Activated gamma-delta T cell treated with Interleukin-2 at 50 U/mL for 16 hours (primary cell): Measurements from ENCODE around the gene PTGR3.

Source experiments
- DNase-seq: peaks from one replicate; pipeline ENCODE4 v3.0.0-alpha.2; 2020

Gene PTGR3

DNA sequence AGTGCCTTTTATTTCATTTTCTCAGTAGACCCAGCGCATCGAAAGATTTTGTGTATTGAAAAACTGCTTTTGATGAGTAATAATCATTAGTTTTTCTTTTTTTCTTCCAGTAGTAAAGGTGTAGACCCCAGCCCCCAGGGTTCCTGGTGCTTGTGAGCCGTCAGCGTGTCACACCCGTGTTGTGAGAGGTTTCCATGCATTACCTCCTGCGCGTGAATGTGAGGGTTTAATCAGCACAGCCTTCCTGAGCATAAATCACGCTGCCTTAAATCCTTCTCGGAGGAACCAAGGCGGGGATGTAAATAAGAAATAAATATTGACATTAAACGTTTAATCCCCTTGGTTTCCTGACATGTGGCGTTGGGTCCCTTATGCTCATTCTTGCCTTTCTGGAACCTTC is 26.0 kb upstream of the PTGR3 start:
- no peak for DNase-seq

DNA sequence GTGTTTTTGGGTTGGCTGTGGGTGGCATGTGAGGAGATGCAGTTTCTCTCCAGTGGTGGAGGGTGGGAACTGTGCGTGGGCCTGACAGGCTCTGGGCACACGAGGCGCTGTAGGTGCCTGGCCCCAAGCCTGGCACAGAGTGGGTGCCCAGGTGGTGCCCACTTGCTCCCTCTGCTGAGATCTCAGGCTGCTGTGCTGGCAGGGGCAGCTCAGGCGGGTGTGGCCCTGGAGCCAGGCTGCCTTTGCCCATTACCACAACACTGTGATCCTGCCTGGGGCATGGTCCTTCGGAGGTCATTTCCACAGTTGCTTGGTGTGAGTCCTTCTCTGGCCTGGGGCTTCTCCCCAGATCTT is 22.1 kb upstream of the PTGR3 start:
- DNase-seq, result no peak

DNA sequence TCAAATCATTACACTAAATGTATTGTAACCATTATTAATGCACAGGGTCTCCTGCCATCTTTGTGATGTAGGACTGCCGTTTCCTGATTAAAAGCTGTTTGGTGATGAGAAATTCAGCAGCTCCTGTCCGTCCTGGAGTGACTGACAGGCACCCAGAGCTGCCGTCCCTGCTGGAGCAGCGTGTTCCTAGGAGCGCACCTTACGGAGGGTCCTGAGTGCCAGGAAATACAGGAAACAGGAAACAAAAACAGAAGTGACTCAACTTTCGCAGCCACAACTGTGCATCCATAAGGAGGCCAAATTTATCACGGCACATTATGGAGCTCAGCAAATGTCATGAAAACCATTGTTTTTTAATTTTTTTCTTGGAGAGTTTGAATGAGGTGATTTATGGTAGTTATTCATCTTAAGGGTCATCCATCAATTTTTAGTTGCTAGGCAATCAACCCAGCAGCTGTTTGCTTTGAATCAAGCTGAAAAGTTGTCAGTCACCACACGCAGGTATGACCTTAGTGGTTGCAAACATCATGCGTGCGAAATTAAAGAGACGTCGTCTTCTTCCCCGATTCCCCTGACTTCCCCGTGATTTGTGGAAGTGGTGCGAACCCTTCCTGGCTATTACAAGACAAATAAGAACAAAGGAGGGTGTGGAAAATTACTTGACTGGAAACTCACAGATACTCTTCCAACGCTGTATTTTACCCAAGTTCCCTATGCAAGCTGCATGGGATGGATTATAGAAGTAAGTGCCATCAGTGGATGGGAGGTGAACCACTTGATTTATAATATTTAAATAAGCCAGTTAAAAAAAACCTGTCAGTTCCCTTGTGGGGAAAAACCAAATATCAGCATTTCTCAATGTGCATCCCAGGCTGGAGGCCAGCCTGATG is 21.5 kb upstream of the PTGR3 start:
- no peak for DNase-seq

DNA sequence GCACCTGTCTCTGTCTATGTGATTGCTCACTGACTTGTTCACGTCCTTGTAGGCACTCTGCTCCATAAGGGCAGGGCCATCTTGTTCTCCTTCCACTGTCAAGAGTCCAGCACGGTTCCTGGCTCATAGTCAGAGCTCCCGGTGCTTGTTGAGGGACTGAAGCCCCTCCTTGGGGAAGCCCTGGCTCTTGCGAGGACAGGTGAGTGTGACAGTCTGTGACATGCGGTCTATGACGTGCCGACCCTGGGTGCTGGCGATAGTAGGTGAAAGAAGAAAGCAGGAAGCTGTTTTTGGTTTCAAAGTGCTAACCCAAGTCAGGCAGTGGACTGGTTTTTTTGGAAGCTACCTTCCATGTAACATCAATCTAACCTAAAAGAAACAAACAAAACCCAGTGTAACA is 20.5 kb upstream of the PTGR3 start:
- no peak for DNase-seq

DNA sequence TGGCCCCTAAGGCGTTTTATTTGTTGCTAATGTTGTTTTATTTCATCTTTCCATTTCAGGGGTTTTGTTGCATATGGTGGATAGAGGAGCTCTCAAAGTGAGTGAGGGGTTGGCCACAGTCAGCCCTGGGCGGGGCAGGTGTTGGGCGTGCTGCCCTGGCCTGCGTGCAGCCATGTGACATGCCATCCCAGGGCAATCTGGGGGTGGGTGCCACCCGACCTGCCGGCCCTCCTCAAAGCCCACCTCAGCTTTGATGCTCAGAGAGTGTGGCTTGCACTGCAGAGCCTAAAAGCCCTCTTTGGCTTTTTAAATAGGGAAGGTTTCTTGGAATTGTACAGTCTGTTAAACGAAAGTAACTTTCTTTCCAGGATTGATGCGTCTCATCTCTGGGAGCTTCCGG is 20.0 kb upstream of the PTGR3 start:
- DNase-seq, result no peak

DNA sequence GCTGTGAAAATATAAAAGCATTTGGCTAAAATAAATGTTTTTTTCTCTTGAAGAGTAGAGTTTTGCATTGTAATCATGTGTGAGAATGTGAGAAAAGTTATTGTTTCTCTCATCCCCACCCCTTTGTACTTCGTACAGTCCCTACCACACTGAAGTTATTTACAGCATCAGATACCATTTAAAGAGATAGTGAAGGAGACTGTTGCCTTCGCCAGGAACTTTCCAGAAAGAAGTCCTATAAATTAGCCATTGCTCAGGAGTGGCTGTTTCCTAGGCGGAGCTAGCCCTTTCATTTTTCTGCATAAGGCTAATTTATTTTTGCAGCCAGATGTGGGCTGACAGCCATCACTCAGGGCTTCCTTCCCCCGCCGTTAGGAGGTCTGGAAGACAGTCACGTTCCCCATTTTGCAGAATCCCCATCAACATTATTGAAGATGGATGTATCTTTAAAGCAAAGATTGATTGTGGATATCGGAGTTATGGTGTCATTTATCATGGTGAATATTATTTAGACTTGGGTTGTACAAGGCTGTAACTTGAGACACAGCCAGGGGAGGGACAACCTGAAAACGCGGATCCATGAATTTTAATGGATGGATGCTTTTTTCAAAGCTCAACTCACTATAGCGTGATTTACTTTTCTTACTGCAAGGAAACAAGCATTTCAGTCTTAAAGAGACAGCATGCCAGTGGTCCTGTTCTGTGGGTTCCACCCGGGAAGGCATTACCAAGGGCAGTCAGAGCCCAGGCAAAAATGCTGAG is 18.8 kb upstream of the PTGR3 start:
- DNase-seq, result no peak

DNA sequence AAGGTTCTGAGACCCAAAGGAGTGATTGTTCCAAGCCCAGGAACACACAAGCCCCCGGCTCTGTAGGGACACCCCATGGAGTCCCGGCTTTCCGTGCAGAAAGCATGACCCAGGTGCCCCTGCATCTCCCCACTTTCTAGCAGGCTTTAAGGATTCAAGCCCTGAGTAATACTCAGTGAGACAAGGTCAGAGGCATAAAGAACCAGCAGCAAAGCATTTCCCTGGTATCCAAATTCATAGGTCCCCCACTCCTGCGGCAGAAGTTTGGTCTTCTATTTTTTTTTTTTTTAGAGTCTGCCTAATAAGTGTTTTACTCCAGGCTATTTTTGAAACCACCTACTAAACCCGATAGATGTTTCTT is 18.0 kb upstream of the PTGR3 start:
- DNase-seq, result no peak

DNA sequence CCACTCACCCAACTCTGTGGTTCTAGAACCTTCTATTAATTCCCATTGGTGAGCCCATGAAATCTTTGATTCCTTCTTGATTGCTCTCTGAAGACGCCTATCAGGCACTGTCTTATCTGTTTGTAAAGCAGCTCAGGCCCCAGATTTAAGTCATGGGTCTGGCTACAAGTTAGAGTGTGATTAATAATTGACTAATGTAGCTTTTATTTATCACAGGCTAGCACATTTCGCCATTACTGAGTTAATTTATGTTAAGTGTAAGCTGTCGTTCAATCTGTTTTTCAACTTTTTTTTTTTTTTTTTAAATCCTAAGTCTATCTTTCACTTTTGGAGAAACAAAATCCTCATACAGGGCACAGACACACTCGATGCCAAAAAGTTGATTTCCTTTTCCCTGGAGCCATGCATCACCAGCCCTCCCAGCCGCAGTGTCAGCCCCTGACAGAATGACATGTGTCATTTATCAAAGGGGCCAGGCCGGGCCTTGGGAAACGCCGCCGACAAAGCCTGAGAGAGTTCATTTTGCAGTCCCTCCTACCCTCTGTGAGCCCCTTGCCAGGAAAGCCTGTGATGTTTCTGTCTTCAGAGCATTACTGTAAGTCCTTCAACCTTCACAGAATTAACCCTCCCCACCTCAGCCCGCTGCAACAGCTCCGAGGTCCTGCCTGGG is 17.5 kb upstream of the PTGR3 start:
- no peak for DNase-seq

DNA sequence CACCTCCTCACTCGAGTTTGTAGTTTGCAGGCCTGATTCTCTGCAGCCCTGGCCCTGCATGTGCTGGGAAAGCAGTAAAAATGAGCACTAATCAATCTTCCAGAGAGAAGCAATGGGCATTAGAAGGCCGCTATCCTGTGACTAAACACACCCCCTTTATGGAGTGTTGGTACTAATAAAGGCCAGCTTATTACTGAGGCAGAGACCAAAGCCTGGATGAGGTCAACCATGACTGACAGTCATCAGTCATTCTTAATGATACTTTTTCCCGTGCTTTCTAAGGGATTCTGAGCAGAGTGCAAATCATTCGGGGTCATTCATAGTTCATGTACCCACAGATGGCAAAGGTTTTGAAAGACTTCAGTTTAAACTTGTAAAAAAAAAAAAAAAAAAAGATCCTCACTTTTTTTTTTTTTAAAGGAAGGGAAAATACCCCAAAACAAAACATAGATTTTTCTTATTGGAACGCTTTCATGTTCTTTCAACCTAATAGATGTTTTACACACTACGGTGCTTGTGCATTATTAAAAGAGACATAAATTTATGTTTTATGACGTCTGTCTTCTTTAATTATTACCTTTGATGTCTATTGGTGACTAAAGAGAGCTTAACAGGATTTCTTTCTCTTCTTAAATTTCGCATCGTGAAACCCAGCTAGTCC is 14.9 kb upstream of the PTGR3 start:
- no peak for DNase-seq

DNA sequence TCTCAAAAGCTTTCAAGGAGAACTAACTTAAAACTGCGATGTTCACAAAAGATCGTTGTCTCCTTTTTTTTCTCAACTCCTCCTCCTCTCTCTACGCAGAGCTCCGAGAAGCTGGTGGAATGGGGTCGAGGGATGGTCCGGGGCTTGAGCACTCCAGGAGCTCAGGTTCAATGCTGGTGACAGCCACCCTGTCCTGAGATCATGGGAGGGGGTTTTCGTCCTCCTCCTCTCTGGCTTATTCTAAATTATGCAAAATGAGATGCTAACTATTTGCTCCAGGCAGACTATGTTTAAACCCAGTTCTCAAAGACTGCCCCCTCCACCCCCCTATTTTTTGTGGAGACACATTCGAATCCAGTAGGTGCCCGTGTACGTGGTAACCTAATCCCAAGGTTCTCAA is 13.5 kb upstream of the PTGR3 start:
- no peak for DNase-seq

DNA sequence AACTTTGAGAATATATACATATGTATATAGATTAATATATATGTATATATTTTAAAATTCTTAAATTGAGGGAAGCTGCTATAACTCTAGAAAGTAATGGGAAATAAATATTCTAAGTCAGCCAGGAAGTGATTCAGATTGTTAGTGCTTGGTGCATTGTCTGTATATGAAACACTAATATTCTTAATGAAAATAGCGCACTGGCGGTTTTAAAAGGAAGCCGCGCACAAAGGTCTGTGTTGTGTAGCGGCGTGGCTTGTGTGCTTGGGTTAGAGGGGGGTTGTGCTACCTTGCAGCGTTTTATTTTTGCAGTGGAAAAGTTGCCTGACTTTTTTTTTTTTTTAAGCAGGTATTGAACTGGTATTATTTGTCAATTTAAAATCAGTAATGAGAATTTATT is 13.0 kb upstream of the PTGR3 start:
- no peak for DNase-seq

DNA sequence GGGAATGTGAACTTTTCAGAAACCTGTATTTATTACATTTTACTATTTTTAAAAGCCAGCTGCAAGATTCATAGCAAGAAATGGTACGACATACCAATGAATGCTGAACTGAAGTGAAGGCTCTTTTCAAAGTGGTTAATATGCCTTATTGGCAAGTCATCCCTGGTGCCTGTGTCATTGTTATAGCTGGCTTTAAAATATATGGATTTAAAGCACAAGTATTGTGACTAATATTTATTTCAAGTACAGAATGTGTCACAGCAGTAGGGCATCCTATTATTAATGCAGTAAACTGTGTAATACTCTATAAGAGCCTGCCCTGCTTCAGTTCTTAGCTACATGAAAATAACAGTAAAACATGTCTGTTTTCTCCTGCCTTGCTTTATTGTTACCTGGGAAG is 12.5 kb upstream of the PTGR3 start:
- DNase-seq, result no peak

DNA sequence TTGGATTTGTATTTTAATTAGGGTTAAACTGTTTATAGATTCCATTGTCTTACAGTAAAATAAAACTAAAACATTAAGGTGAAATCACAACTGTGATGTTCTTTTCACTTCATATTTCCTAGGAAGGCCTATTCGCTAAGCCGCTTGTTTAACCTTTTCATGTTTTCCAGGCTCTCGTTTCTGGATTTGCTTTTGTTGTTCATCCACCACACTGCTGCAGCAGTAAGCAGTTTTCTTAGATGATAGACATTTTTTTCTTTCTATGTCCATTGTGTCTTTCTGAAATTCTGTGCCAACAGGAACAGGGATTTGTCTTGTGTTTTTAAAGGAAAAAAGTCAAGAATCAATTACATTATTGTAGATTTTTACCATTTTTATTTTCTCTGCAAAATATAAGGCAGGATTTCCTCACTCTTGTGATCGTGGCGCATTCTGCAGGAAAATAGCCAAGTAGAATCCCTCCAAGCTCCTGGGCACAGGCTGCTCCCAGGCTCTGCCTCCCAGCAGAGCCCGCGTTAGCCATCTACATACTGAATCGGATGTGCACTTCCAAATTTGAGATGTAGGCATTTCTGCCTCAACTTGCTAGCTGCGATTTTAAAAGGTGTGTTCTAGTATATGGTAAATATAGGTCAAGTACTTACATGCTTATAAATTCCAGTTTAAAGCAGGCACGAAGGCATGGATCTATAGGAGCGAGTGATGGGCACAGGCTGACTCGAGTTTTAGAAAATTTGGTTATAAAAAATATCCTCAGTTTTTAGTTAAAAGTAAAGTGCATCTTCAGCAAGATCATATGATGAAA is 11.8 kb upstream of the PTGR3 start:
- DNase-seq, result no peak

DNA sequence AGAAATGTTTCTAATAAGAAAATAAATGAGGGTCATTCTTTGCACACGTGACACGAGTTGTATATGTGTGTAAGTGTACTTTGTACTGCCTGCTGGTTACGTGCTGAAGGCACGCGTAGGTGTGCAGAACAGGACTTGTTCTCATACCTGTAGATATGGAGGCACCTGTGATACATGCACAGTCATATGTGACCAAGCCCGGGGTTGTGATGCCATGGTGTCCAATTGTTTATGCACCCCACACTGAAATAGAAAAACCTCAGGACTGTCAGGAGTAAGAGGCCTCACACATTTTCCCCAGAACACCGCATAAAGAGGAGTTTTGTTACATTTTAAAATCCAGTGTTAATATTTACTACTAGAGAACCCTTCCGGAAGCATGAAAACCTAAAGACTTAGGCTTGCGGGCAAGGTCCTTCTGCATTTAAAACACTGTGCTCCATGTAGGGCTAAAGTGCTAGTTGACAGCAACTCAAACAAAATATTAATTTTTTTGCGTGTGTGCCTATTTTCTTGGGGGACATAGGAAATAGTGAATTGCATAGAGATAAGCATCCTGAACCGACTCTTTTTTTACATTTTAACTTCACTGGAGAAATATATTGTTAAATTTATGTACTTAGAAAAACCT is 10.9 kb upstream of the PTGR3 start:
- no peak for DNase-seq

DNA sequence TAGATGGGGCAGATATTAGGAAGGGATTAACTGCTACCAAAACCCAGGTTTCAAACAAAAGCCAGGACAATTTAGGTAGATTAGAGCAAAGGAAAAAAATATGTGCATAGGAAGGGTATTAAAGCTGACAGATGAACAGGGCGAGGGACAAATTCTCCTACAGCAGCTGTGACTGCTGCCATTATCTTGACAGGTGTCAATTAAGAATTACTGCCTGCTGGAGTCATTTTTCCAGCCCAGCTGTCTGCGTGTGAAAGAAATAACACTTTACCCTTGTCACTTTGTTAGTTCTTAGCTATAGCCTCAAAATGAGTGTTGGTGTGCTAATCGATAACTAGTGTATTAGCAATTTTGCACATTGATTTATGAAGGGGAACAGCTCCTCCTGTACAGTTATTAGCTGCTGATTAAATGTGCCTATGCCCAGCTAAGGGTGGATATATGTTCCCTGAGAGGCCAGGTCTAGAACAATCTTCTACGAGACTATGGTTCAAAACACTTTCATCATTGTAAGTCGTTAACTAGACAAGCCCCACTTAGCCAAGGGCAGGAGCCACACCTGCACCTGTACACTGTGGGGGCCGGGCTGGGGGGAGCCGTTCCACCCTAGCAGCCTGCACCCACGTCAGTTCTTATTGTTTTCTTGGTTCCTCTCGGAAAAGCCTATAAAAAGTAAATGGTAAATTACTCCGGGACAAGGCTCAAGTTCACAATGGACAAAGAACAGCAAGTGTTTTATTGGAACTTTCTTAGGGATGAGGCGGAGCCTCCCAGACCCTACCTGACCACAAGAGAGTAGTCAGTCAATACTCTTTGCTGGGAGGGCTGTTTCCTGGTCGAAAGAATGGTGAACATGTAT is 9.4 kb upstream of the PTGR3 start:
- DNase-seq, result no peak

DNA sequence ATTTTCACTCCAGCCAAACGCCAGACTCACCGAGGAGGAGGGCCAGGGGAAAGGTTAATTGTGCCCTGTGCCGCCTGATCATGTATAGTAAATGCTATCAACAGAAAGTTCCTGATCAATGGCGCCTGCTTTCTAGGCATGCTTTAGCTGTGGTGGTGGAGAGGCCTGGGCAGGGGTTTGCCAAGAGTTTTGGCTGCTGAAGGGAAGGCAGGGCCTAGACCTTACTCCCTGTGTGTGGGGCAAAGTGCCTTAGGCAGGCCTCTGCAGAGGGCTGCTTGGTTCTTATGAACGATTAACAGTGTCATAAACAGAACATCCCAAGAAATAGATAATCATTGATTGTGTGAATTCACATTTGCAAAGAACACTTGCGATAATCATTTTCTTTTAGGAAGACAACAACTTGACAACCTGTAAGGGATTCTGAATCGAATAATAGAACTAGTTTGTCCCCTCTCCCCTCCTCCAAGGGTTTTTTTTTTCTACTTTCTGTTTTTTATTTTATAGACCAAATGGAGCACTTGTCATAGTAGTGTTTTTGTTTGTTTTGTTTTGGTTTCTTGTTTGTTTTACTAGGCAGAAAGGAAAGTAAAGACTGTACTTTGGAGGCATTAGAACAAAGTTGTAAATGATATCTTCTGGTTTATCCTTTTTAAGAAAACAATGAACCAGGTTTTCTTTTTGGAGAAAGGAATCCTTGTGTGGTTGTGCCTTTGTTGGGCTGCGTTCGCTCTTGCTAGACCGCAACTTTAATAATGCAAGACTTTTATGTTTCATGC is 8.2 kb upstream of the PTGR3 start:
- no peak for DNase-seq

DNA sequence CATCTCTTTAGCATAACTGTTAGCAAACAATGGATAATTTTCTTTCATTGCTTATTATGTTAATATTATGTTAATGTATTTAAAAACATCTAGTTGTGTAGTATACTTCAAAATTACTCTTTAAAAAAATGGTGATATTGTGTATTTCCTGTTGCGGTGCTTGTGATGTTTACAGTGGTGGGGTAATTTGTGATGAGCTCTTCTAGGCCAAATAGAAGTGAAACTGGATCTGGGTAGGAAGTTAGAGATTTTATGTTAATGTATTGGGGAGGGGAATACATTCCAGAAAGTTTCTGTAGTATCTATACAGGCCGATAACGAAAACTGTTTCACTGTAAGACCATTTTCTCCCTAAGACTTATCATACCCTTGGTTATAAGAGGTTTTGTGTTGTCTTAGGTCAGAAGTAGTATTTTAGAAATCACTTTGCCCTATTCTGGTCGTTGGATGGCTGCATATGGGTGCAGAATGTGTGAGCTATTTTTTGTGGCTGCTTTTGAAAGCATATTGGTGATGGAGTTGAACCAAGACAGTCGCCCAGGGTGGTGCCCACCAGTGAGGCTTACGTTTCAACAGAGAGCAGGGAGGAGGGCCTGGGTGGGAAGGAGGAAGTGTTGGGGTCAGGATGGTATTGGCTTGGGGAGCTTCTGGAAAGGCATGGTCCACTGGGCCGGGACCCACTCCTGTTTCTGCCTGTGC is 7.4 kb upstream of the PTGR3 start:
- no peak for DNase-seq

DNA sequence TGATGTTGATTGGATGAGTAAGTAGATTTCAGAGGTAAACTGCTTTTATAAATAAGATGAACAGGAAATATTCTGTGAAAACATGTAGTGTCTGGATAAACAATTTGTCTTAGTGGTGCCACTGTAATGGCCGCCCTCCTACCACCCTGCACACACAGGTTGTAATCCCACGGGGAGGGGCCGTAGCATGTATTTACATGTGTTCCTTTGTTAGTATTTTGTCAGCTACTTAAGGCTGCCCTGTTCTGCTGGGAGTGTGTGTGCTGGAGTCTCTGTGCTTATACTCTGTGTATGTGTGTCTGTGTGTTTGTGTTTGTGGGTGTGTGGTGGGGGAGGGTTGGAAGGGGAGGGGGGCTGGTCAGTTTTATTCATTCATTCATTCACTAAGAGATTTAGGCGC is 6.7 kb upstream of the PTGR3 start:
- no peak for DNase-seq

DNA sequence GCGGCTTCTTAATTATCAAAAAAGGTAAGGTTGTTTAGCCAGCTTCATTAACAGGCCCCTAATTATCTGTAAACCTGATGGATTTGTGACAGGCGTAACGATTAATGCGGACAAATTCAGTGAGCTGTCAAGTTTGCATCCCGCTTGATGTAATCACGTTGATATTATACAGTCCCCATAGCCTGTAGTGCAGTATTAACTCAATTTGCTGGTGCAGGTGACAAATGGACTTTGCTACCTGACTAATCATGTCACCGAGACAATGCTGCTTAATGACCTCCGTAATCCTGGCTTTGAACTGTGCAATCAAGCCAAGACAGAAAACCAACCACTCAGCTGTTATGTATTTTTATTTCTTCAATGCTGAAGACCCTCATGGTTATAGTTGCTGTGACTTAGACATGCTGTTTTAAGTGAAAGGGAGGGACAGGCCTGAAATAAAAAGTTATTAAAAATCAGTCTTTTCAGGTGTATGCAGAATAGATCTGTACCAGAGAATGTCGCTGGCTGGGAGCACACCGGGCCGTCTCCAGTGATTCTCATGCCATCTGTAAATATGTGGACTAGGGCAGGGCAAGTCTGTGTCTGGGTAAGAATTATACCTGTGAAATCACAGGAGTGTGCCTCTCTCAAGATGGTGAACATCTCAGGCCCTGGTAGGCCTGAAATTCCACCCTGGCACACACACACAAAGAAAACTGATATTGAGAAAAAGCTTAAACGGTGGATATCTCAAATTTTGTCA is 6.0 kb upstream of the PTGR3 start:
- DNase-seq, result no peak
